Activated naive CD8-positive, alpha-beta T cell treated with anti-CD3 and anti-CD28 coated beads, Interleukin-2, amount 10 ng/mL, durations not matched to agents 7 days and 5 days (primary cell): ENCODE results near the gene C19orf44. TPM values are rescaled to one million over a fixed set of nuclear protein-coding genes. Genes with fewer than 3 reads are reported as not detected.
"Not testable (repeated sequence)": the region's sequence is repeated elsewhere in the genome, so short reads cannot be mapped to it uniquely, and the experiment has no call there.

ENCODE experiments used
- ATAC-seq: fragments of 150-1000 bp; cut with Tn5 transposase; one replicate; pipeline ENCODE4 v1.10.0; 2021; ENCODE audit warnings: low read depth, moderate library complexity
- POLR2A ChIA-PET: fragments of 350-600 bp; sonication (Branson Sonifier 250); formaldehyde crosslinking; loops from one replicate; lab custom pipeline; 2021; ENCODE audit warnings: antibody characterized with exemption; lab: Charles Lee
- DNase-seq: peaks from one replicate; pipeline ENCODE4 v3.0.0; 2021
- H3K27ac Mint-ChIP-seq: one replicate; pipeline ENCODE4 v1.8.0; 2022; ENCODE audit warnings: mild to moderate bottlenecking, mixed read lengths
- H3K27me3 Mint-ChIP-seq: one replicate; pipeline ENCODE4 v1.8.0; 2022; ENCODE audit warnings: mild to moderate bottlenecking, moderate library complexity, mixed read lengths
- H3K36me3 Mint-ChIP-seq: one replicate; pipeline ENCODE4 v1.8.0; 2021; ENCODE audit warnings: mild to moderate bottlenecking, mixed read lengths
- H3K4me1 Mint-ChIP-seq: one replicate; pipeline ENCODE4 v1.8.0; 2021; ENCODE audit warnings: mixed read lengths
- H3K4me3 Mint-ChIP-seq: one replicate; pipeline ENCODE4 v1.8.0; 2022; ENCODE audit warnings: mild to moderate bottlenecking, moderate library complexity, mixed read lengths
- H3K9me3 Mint-ChIP-seq: one replicate; pipeline ENCODE4 v1.8.0; 2021; ENCODE audit warnings: mixed read lengths
- total RNA-seq, 2 experiments: library from RNA; stranded (reverse); gene quantifications; one replicate each; pipeline ENCODE4 v1.2.3, GENCODE V29; 2021

C19orf44 gene
- 1 to 10 TPM; 3.0 to 3.3 TPM for total RNA-seq

DNA sequence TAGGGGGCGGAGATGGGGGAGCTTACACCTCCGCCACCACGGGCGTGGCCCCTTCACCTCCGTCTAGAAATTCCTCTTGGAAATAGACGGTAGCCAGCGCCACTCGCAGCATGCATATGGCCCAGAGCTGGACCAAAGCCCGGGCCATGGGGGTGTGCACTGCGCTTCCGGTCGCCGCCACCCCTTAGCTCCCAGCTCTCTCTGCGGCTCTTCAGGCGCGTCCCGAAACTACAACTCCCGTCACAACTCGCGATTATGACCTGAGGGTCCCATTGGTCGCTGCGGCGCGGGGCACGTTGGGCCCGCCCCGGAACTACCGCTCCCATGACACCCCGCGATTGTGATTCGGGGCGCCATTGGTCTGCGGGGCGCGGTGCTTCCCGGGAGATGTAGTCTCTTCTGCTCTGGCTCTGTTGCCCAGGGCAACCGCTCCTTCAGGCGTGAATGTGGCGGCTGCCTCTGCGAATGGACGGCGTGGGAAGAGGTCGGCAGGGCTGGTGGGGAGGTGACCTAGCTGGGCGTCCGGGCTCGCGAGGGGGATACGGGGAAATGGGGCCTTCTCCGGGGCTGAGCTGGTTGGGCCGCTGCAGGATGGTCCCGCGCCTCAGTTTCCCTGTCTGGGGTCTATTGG is at the start of gene C19orf44, which contains the start of gene CALR3:
C19orf44 (plus strand) TSS at position 413 of the 631 bp plus-strand sequence. CDS start 4,399 bp downstream, outside the sequence.
CALR3 (minus strand) TSS at position 186 of the 631 bp plus-strand sequence; CDS start at position 148, 38 bp downstream.
- H3K4me1 Mint-ChIP-seq, result peaks cover 11% of the 10 kb centered on the region
- H3K36me3 Mint-ChIP-seq, result peaks cover 2% of the 10 kb centered on the region
- no peaks in the 10 kb centered on the region for H3K9me3 Mint-ChIP-seq
- DNase-seq (peak; percentile 95), ATAC-seq (peak; percentile 98)
- POLR2A ChIA-PET, result interaction anchor here (0.8 to 2.2 kb wide), 5 partner anchors 24 to 345 kb away, joined by 3 to 13 read pairs (median 5); partner anchors contain the start of genes MED26, SMIM7 and TMEM38A
- no peaks in the 10 kb centered on the region for H3K27me3 Mint-ChIP-seq
- H3K27ac Mint-ChIP-seq, result peak within 1 kb of the TSS; percentile 74
- peak within 1 kb of the TSS; percentile 88 for H3K4me3 Mint-ChIP-seq

DNA sequence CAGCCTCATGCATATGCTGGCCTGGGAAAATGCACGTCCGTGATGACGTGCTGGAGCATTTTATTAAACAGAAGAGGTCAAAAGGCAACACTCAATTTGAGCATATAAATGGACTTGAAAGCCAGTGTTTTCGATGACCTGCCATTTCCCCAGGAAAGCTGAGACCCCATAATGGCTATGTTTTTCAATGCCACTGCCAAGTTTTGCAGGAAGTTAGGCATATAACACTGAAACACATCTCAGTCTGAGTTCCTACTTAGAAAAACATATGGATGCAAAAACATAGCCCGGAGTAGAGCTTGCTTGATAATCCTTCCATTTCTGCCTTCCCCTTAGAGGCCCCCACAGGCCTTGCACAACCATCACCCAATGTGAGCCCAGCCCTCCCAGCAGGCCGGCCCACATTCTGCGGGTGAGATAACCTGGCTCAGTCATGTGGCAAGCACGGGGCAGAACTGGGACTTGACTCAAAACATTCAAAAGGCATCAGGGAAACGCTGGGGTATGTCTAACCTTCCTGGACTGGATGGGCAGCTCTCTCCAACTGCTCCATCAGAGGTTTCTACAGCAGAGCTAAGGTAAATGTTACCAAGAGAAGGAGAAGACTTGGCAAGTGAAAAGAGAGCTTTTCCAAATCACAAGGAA is 49.3 kb upstream of the C19orf44 start:
- Mint-ChIP-seq H3K4me1 (peaks cover 35% of the 10 kb centered on the region), H3K36me3 (peaks cover 8% of the 10 kb centered on the region), H3K27me3 (no peaks in the 10 kb centered on the region), H3K4me3 (peak overlapping the region; percentile 42), H3K27ac (peak overlapping the region; percentile 67), H3K9me3 (peaks cover 4% of the 10 kb centered on the region)
- peak; percentile 79 for ATAC-seq
- no peak for DNase-seq
- POLR2A ChIA-PET, result no interaction called here

DNA sequence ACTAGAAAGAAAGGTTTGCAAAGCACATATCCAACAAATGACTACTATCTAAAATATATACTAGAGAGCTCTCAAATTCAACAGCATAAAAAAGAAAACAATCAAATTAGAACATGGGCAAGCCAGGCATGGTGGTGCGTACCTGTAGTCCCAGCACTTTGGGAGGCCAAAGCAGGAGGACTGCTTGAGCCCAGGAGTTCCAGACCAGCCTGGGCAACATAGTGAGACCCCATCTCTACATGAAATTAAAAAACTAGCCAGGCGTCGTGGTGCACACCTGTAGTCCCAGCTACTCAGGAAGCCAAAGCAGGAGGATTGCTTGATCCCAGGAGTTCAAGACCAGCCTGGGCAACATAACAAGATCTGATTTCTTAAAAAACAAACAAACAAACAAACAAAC is 47.3 kb upstream of the C19orf44 start:
- POLR2A ChIA-PET, H3K36me3 Mint-ChIP-seq, H3K4me3 Mint-ChIP-seq, H3K9me3 Mint-ChIP-seq, H3K27me3 Mint-ChIP-seq, ATAC-seq, DNase-seq: not testable (repeated sequence)
- Mint-ChIP-seq H3K4me1 (peaks cover 35% of the 10 kb centered on the region), H3K27ac (peak overlapping the region; percentile 65)

DNA sequence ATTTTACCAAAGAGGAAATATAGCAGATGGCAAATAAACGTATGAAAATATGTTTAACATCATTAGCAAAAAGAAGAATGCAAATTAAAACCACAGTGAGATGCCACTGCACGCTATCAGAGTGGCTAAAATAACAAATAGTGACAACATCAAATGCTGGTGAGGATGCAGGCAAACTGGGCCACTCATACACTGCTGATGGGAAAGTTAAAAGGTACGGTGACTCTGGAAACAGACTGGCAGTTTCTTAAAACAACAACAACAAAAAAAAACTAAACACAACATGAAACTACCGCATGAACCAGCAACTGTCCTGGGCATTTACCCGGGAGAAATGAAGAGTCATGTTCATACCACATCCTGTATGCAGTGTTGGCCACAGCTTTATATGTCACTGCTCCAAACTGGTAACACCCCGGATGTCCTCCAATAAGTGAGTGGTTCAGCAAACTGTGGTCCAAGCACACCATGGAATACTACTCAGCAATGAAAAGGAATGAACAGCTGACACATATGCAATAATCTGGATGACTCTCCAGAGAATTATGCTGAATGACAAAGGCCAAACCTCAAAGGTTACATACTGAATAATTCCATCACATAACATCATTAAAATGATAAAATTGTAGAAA is 46.7 kb upstream of the C19orf44 start:
- Mint-ChIP-seq H3K4me3 (peak overlapping the region; percentile 20), H3K27me3 (no peaks in the 10 kb centered on the region), H3K27ac (peak overlapping the region; percentile 65), H3K36me3 (peaks cover 8% of the 10 kb centered on the region), H3K4me1 (peaks cover 35% of the 10 kb centered on the region), H3K9me3 (peaks cover 4% of the 10 kb centered on the region)
- POLR2A ChIA-PET, result no interaction called here
- DNase-seq (no peak), ATAC-seq (peak; percentile 84)

DNA sequence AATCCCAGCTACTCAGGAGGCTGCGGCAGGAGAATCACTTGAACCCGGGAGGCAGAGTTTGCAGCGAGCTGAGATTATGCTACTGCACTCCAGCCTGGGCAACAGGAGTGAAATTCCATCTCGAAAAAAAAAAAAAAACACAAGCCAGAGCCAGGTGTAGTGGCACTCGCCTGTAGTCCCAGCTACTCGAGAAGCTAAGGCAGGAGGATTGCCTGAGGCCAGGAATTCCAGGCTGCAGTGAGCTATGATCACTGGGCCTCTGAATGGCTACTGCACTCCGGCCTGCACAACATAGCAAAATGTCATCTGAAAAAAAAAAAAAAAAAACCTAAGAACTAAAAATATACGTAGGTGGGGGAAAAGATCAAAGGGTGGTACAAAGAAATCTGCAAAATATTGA is 43.9 kb upstream of the C19orf44 start:
- POLR2A ChIA-PET, result interaction anchor here (0.6 kb wide), 1 partner anchor 29 kb away, joined by 3 read pairs; no protein-coding TSS in a partner anchor
- no peak overlapping the region for H3K27ac Mint-ChIP-seq
- H3K4me1 Mint-ChIP-seq, result peaks cover 29% of the 10 kb centered on the region
- ATAC-seq, result no peak
- H3K27me3 Mint-ChIP-seq, result no peaks in the 10 kb centered on the region
- peaks cover 4% of the 10 kb centered on the region for H3K9me3 Mint-ChIP-seq
- no peak for DNase-seq
- H3K4me3 Mint-ChIP-seq, result no peak overlapping the region
- peaks cover 10% of the 10 kb centered on the region for H3K36me3 Mint-ChIP-seq

DNA sequence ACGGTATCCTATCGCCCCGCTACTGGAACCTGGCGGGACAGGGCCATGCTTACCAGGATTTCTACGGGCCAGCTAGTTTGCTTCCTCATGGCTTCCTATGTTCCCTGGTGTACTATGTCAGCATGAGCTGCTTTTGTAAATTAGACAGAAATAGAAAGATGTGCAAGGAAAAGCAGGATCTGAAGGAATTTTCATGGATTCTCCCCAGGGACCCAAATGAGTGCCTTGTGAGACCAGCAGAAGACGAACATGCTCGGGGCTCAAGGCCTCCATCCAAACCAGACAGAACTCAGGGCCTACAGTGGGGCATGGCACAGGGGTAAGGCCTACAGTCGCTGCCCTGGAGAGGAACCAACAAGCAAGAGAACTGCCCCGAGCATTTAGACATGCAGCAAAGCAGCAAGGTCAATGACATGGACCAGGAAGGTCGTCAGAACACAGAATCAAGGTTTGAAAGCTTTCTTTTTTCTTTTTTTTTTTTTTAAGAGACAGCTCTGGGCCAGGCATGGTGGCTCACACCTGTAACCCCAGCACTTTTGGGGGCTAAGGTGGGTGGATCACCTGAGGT is 41.8 kb upstream of the C19orf44 start:
- Mint-ChIP-seq H3K4me3 (no peak overlapping the region), H3K27me3 (no peaks in the 10 kb centered on the region), H3K4me1 (peaks cover 22% of the 10 kb centered on the region), H3K9me3 (peaks cover 4% of the 10 kb centered on the region), H3K27ac (no peak overlapping the region), H3K36me3 (peaks cover 6% of the 10 kb centered on the region)
- no peak for DNase-seq
- no peak for ATAC-seq
- POLR2A ChIA-PET, result no interaction called here

DNA sequence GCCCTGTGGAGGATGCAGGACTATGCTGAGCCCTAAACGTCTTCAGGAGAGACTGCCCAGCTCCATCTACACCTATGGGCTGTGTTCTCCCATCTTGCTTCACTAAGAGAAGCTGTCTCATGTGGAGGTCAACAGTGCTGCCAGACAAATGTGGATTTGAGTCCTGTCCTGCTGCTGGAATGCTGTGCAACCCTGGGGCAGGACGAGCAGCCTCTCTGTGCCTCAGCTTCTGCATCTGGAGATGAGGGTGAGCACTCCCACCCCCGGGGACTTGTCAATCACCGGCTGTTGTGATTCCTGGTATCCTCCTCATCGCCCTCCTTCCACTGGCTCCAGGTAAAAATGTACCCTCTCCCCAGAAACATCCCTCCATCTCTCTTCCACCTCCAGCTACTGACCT is 40.7 kb upstream of the C19orf44 start:
- ATAC-seq (no peak), DNase-seq (no peak)
- Mint-ChIP-seq H3K4me1 (peaks cover 17% of the 10 kb centered on the region), H3K27me3 (no peaks in the 10 kb centered on the region), H3K27ac (no peak overlapping the region), H3K36me3 (peaks cover 2% of the 10 kb centered on the region), H3K9me3 (no peaks in the 10 kb centered on the region), H3K4me3 (no peak overlapping the region)
- POLR2A ChIA-PET, result no interaction called here

DNA sequence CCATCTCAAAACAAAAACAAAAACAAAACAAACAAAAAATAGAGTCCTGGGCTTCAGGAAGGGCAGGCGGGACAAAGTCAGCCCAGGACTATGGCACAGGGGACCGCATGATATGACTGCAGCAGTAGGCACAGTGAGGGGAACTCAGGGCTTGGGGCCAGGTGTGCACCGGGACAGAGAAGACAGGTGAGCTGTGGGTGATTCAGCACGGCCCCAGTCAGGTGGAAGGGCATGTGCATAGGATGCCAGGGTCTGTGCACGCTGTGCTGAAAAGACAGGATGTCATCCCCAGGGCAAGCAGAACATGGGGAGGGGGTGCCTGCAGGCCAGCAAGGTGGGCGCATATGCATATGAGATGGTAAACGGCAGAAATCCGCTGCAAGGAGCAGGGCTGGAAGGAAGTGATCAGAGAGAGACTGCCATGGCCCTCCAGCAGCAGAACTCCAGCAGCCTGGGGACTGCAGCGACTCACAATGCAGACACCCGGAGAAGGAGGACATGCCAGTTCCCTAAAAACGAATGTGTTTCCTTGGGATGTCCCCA is 39.5 kb upstream of the C19orf44 start:
- POLR2A ChIA-PET, result no interaction called here
- Mint-ChIP-seq H3K27ac (peak overlapping the region; percentile 65), H3K36me3 (peaks cover 2% of the 10 kb centered on the region), H3K4me1 (peaks cover 17% of the 10 kb centered on the region), H3K27me3 (no peaks in the 10 kb centered on the region), H3K9me3 (no peaks in the 10 kb centered on the region), H3K4me3 (no peak overlapping the region)
- no peak for DNase-seq
- no peak for ATAC-seq

DNA sequence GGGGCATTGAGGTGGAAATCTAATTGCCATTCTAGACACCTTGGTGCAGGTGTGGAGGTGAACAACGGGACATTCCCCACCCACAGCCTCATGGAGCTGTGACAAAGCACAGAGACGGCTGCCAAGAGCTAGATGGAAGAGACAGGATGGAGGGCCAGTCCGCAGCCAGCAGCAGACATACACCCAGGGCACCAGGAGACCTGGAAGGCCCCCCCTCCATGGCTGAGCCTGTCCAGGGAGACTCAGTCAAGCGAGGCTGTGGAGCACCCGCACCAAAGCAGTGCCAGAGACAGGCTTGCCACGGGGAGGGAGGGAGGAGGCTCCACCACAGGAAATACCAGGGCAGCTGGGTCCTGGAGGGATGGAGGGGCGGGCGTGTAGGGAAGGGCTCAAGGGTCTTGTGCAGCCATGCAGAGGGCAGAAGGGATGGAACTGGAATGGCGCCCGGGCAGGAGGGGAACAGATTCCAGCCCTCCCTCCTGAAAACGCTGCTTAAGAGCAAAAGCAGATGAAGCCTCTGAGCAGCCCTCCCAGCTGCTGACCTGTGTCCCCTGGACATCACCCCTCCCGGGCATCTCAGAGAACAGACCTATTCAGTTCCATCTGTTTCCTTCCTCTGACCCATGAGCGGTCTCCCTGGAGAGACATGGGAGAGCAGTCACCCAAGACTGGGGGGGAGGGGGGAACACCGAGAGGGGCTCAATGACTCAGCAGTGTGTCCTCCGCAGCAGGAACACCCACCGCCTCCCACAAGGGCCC is 38.8 kb upstream of the C19orf44 start:
- no peak overlapping the region for H3K4me3 Mint-ChIP-seq
- no peaks in the 10 kb centered on the region for H3K9me3 Mint-ChIP-seq
- DNase-seq (no peak), ATAC-seq (peak; percentile 59)
- H3K27me3 Mint-ChIP-seq, result no peaks in the 10 kb centered on the region
- peaks cover 2% of the 10 kb centered on the region for H3K36me3 Mint-ChIP-seq
- POLR2A ChIA-PET, result no interaction called here
- H3K27ac Mint-ChIP-seq, result peak overlapping the region; percentile 65
- H3K4me1 Mint-ChIP-seq, result peaks cover 17% of the 10 kb centered on the region

DNA sequence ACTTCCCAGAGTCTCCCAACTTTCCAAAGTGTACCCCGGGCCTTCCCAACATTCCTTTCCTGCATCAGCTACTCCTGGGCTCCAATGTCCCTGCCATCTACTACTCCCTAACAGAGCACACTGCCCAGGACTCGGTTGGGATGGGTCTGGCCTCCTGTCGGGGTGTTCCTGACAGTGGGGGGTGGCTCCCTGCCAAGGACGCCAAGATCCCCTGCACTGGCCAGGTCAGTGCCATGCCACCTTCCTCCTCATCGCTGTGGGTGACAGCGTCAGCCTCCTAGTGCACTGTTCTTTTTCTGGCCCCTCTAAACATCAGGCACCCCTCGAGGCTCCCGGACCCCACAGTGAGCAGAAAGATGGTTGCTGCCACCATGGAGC is 38.3 kb upstream of the C19orf44 start:
- Mint-ChIP-seq H3K27ac (no peak overlapping the region), H3K9me3 (no peaks in the 10 kb centered on the region), H3K27me3 (no peaks in the 10 kb centered on the region), H3K4me3 (no peak overlapping the region), H3K4me1 (peaks cover 18% of the 10 kb centered on the region), H3K36me3 (peaks cover 2% of the 10 kb centered on the region)
- POLR2A ChIA-PET, result no interaction called here
- ATAC-seq, result no peak
- no peak for DNase-seq

DNA sequence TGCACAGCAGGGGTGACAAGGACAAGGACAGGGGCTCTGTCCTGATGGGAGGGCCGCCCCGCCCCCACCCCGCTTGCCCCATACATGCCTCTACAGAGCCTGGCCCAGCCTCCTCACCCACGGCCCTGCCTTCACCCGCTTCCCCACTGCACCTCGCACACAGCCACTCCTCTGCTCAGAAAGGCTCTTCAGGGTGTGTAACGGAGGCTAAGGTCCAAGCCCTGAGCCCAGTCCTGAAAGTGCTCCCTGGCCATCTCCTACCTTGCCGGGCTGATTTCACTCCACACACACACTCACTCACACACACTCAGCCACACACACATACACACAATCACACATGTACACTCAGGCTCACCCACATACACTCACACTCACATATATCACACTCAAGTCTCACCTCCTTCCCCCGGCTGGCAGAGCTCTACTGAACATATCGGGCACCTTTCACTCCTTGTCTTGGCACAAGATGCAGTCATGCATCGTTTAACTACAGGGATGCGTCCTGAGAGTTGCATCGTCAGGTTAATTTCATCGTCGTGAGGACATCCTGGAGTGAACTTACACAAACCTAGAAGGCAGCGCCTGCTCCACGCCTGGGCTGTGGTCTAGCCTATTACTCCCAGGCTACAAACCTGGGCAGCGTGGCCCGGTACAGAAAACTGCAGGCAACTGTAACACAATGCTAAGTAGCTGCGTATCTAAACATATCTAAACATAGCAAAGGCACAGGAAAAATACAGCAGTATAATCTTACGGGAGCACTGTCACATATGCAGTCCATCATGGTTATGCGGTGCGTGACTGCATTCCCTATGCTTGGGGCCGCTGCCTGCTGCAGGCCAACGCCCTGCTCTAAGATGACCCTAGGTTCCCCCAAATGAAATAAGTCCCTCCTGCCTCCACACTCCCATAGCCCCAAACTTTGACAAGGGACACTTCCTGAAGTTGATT is 37.5 kb upstream of the C19orf44 start:
- ATAC-seq, result no peak
- Mint-ChIP-seq H3K9me3 (no peaks in the 10 kb centered on the region), H3K4me1 (peaks cover 24% of the 10 kb centered on the region), H3K36me3 (peaks cover 2% of the 10 kb centered on the region), H3K27ac (no peak overlapping the region), H3K4me3 (no peak overlapping the region), H3K27me3 (no peaks in the 10 kb centered on the region)
- POLR2A ChIA-PET, result interaction anchor here (0.6 kb wide), 1 partner anchor 385 kb away, joined by 5 read pairs; no protein-coding TSS in a partner anchor
- no peak for DNase-seq

DNA sequence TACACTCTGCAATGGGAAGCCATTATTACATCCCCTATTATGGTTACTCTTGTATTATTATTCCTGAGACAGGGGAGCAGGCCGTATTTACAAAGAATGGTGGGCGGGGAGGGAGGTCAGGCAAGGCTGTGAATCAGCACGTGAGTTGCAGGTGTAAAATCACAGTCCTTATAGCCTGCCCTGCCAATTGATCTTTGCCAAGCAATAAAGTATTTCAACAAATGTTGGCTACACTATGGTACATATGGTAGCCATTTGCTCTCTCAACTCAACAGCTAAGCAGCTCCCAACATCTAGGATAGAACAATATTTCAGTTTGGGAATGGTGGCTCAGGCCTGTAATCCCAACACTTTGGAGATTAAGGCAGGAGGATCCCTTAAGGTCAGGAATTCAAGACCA is 36.5 kb upstream of the C19orf44 start:
- Mint-ChIP-seq H3K4me1 (peaks cover 24% of the 10 kb centered on the region), H3K4me3 (no peak overlapping the region), H3K9me3 (no peaks in the 10 kb centered on the region), H3K36me3 (peaks cover 2% of the 10 kb centered on the region), H3K27ac (no peak overlapping the region), H3K27me3 (no peaks in the 10 kb centered on the region)
- POLR2A ChIA-PET, result no interaction called here
- ATAC-seq, result no peak
- no peak for DNase-seq
